Measurements from ENCODE around the gene DNAJC8. TPM values are rescaled to one million over a fixed set of nuclear protein-coding genes. Genes with fewer than 3 reads are reported as not detected.

The DNAJC8 gene
- total RNA-seq, 4 donors from 2014 or later = 24.3 to 90.9 (median 56.2) TPM

- Histone ChIP-seq H3K27ac (no peak overlapping the region), H3K4me1 (no peaks in the 10 kb centered on the region), H3K36me3 (no peaks in the 10 kb centered on the region), H3K4me3 (no peak overlapping the region), H3K27me3 (no peaks in the 10 kb centered on the region), H3K9me3 (no peaks in the 10 kb centered on the region)
- intact Hi-C loops (cut with DNase I; ENCODE audit: low total_unique reads) = no loop called here
- TF ChIP-seq POLR2A (IDR thresholded peaks at IDR 0.05) = no peak
- TF ChIP-seq, protein P1, sequence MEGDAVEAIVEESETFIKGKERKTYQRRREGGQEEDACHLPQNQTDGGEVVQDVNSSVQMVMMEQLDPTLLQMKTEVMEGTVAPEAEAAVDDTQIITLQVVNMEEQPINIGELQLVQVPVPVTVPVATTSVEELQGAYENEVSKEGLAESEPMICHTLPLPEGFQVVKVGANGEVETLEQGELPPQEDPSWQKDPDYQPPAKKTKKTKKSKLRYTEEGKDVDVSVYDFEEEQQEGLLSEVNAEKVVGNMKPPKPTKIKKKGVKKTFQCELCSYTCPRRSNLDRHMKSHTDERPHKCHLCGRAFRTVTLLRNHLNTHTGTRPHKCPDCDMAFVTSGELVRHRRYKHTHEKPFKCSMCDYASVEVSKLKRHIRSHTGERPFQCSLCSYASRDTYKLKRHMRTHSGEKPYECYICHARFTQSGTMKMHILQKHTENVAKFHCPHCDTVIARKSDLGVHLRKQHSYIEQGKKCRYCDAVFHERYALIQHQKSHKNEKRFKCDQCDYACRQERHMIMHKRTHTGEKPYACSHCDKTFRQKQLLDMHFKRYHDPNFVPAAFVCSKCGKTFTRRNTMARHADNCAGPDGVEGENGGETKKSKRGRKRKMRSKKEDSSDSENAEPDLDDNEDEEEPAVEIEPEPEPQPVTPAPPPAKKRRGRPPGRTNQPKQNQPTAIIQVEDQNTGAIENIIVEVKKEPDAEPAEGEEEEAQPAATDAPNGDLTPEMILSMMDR (IDR thresholded peaks at IDR 0.05) = no peak
- no peak for DNase-seq
Measured at GRCh38 chr1:28199328-28200233, 33.2 kb downstream of the DNAJC8 start.

DNA sequence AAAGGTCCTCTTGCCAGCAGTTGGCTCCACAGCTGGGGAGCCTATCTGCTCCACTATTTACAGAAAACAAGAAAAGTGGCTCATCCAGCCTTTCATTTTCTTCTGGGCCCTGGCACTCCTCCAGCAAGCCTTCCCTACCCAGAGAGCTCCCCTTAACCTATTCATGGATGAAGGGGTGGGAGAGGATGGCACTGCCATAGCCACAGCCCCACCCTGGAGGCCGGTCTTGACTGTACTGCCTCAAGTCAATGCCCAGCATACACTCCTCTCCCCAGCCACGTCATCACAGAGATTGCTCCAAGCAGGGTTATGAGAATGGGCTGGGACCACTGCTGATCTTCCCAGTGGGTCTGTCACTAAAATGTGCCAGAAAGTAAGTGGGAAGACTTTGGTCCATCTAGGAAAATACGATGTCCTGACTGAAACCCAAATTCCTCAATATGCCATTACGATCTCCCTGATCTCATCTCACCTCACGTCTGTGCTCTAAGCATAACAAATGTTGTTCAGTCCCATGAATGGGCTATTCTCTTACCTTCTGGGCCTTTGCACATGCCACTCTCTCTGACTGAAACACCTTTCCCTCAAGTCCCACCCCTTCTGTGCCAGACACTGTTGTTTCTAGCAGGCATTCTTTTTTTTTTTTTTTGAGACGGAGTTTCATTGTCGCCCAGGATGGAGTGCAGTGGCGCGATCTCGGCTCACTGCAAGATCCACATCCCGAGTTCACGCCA lies 35.0 kb downstream of the DNAJC8 start:
- DNase-seq = no peak
- Histone ChIP-seq H3K27ac (no peak overlapping the region), H3K4me1 (no peaks in the 10 kb centered on the region), H3K36me3 (no peaks in the 10 kb centered on the region), H3K4me3 (no peak overlapping the region), H3K9me3 (no peaks in the 10 kb centered on the region), H3K27me3 (no peaks in the 10 kb centered on the region)
- TF ChIP-seq, protein P1 (IDR thresholded peaks at IDR 0.05) = no peak
- no peak for TF ChIP-seq POLR2A (IDR thresholded peaks at IDR 0.05)
- intact Hi-C loops (cut with DNase I; ENCODE audit: low total_unique reads) = no loop called here

DNA sequence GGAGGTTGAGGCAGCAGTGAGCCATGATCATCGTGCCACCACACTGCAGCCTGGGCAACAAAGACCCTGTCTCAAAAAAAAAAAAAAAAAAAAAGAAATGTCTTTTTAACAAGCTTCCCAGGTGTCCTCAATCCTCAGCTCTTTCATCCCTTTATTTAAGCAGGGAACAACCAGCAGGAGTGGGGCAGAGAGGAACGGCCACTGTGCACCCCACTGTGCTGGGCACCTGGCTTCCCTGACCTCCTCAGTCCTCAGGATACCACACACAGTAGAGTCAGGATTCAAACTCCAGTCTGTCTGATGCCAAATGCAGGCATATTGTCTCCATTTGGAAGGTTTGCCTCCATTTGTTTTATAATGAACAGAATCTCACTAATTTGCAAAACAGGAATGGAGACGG lies 36.5 kb downstream of the DNAJC8 start:
- Histone ChIP-seq H3K4me1 (no peaks in the 10 kb centered on the region), H3K27ac (no peak overlapping the region), H3K4me3 (no peak overlapping the region), H3K36me3 (no peaks in the 10 kb centered on the region), H3K27me3 (no peaks in the 10 kb centered on the region), H3K9me3 (no peaks in the 10 kb centered on the region)
- intact Hi-C loops (cut with DNase I; ENCODE audit: low total_unique reads) = no loop called here
- no peak for DNase-seq
- no peak for TF ChIP-seq POLR2A (IDR thresholded peaks at IDR 0.05)
- TF ChIP-seq, protein P1 (IDR thresholded peaks at IDR 0.05) = no peak

- DNase-seq = no peak
- H3K27ac ChIP-seq = no peak overlapping the region
- no peaks in the 10 kb centered on the region for H3K36me3 ChIP-seq
- no peaks in the 10 kb centered on the region for H3K9me3 ChIP-seq
- TF ChIP-seq, protein P1 (IDR thresholded peaks at IDR 0.05) = no peak
- TF ChIP-seq POLR2A (IDR thresholded peaks at IDR 0.05) = no peak
- H3K4me1 ChIP-seq = no peaks in the 10 kb centered on the region
- intact Hi-C loops (cut with DNase I; ENCODE audit: low total_unique reads) = no loop called here
- H3K27me3 ChIP-seq = no peaks in the 10 kb centered on the region
- H3K4me3 ChIP-seq = no peak overlapping the region
Measured at GRCh38 chr1:28195780-28196179, 37.0 kb downstream of the DNAJC8 start.

All from uterus (tissue), 4 donors.